Neural progenitor cell (in vitro differentiated cells): ENCODE measurements around the gene NOX1. TPM values are rescaled to one million over a fixed set of nuclear protein-coding genes. Genes with fewer than 3 reads are reported as not detected.

Source experiments
- DNase-seq: peaks from one replicate; pipeline ENCODE4 v3.0.0-alpha.2; 2016; ENCODE audit warnings: low spot score
- H2AFZ ChIP-seq: fragments of 200-600 bp; sonication (generic); replicated peaks from 2 replicates; pipeline ENCODE4 v1.6.1; 2016; ENCODE audit warnings: antibody characterized with exemption
- H3F3A ChIP-seq: fragments of 200-600 bp; sonication (generic); 2 replicates; pipeline ENCODE4 v1.6.1; 2016; ENCODE audit warnings: antibody characterized with exemption, low read depth
- H3K27ac ChIP-seq: fragments of 200-600 bp; sonication (generic); 2 replicates; pipeline ENCODE4 v1.5.1; 2016; ENCODE audit warnings: mild to moderate bottlenecking
- H3K27me3 ChIP-seq: fragments of 200-600 bp; sonication (generic); 2 replicates; pipeline ENCODE4 v1.6.1; 2016; ENCODE audit warnings: mild to moderate bottlenecking, moderate library complexity
- H3K36me3 ChIP-seq: fragments of 200-600 bp; sonication (generic); 2 replicates; pipeline ENCODE4 v1.5.1; 2016
- H3K4me1 ChIP-seq: fragments of 200-600 bp; sonication (generic); 2 replicates; pipeline ENCODE4 v1.6.1; 2016; ENCODE audit warnings: mixed run types
- H3K4me2 ChIP-seq: fragments of 200-600 bp; sonication (generic); 2 replicates; pipeline ENCODE4 v1.6.1; 2016
- H3K4me3 ChIP-seq: fragments of 200-600 bp; sonication (generic); 2 replicates; pipeline ENCODE4 v1.5.1; 2016
- H3K79me2 ChIP-seq: fragments of 200-600 bp; sonication (generic); 2 replicates; pipeline ENCODE4 v1.6.1; 2016; ENCODE audit warnings: low read depth
- H3K9ac ChIP-seq: fragments of 200-600 bp; sonication (generic); 2 replicates; pipeline ENCODE4 v1.6.1; 2016
- H3K9me3 ChIP-seq: fragments of 200-600 bp; sonication (generic); 2 replicates; pipeline ENCODE4 v1.5.1; 2016; ENCODE audit warnings: low read depth
- H4K20me1 ChIP-seq: fragments of 200-600 bp; sonication (generic); 2 replicates; pipeline ENCODE4 v1.6.1; 2016; ENCODE audit warnings: low read depth
- H3K27ac Mint-ChIP-seq: 3 replicates; pipeline ENCODE4 v1.8.0; 2021; ENCODE audit warnings: mixed read lengths
- H3K27me3 Mint-ChIP-seq: 2 replicates; pipeline ENCODE4 v1.8.0; 2022; ENCODE audit warnings: low read depth, mild to moderate bottlenecking, inconsistent platforms, moderate library complexity, mixed read lengths; ENCODE audit not compliant: insufficient read depth
- H3K36me3 Mint-ChIP-seq: 3 replicates; pipeline ENCODE4 v1.8.0; 2021; ENCODE audit warnings: mixed read lengths
- H3K4me1 Mint-ChIP-seq: 3 replicates; pipeline ENCODE4 v1.8.0; 2021; ENCODE audit warnings: mixed read lengths
- H3K4me3 Mint-ChIP-seq: 3 replicates; pipeline ENCODE4 v1.8.0; 2021; ENCODE audit warnings: mild to moderate bottlenecking, moderate library complexity, mixed read lengths
- H3K9me3 Mint-ChIP-seq: 3 replicates; pipeline ENCODE4 v1.8.0; 2020; ENCODE audit warnings: mixed read lengths
- EZH2 ChIP-seq: fragments of 200-600 bp; sonication (generic); IDR thresholded peaks from 2 replicates; pipeline ENCODE4 v1.6.1; 2017; ENCODE audit warnings: antibody characterized with exemption, mild to moderate bottlenecking, moderate library complexity
- EZH2phosphoT487 ChIP-seq: fragments of 200-600 bp; sonication (generic); IDR thresholded peaks from 2 replicates; pipeline ENCODE4 v1.6.1; 2017; ENCODE audit warnings: antibody characterized with exemption
- total RNA-seq: library from RNA; depleted of rRNA; stranded (reverse); fragments of >200 nt; gene quantifications from 2 replicates; pipeline ENCODE4 v1.2.3, GENCODE V29; 2015; ENCODE audit warnings: low replicate concordance
- TF ChIP-seq, protein P1 (sequence below): fragments of 200-600 bp; sonication (generic); IDR thresholded peaks from 2 replicates; pipeline ENCODE4 v1.5.1; 2017; ENCODE audit warnings: antibody characterized with exemption, mild to moderate bottlenecking

The NOX1 gene
- total RNA-seq, 1 donor from 2014 or later, result not detected

GRCh38 chrX:100864657-100865391, 9.3 kb downstream of the NOX1 start:
- Histone ChIP-seq H3K4me2 (no peak overlapping the region), H3K4me3 (no peak overlapping the region), H3K79me2 (no peaks in the 10 kb centered on the region), H4K20me1 (no peaks in the 10 kb centered on the region), H3K9ac (no peak overlapping the region), H3K27me3 (no peaks in the 10 kb centered on the region), H3F3A (no peaks in the 10 kb centered on the region), H2AFZ (no peak overlapping the region), H3K27ac (no peak overlapping the region), H3K4me1 (no peaks in the 10 kb centered on the region), H3K9me3 (no peaks in the 10 kb centered on the region), H3K36me3 (no peaks in the 10 kb centered on the region)
- DNase-seq, result no peak
- no peak overlapping the region for H3K4me3 Mint-ChIP-seq
- TF ChIP-seq EZH2phosphoT487 (no peak), EZH2 (no peak)
- TF ChIP-seq, protein P1, sequence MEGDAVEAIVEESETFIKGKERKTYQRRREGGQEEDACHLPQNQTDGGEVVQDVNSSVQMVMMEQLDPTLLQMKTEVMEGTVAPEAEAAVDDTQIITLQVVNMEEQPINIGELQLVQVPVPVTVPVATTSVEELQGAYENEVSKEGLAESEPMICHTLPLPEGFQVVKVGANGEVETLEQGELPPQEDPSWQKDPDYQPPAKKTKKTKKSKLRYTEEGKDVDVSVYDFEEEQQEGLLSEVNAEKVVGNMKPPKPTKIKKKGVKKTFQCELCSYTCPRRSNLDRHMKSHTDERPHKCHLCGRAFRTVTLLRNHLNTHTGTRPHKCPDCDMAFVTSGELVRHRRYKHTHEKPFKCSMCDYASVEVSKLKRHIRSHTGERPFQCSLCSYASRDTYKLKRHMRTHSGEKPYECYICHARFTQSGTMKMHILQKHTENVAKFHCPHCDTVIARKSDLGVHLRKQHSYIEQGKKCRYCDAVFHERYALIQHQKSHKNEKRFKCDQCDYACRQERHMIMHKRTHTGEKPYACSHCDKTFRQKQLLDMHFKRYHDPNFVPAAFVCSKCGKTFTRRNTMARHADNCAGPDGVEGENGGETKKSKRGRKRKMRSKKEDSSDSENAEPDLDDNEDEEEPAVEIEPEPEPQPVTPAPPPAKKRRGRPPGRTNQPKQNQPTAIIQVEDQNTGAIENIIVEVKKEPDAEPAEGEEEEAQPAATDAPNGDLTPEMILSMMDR, result no peak
- H3K27me3 Mint-ChIP-seq, result peaks cover 2% of the 10 kb centered on the region
- H3K4me1 Mint-ChIP-seq, result peaks cover 8% of the 10 kb centered on the region
- H3K36me3 Mint-ChIP-seq, result no peaks in the 10 kb centered on the region
- no peaks in the 10 kb centered on the region for H3K9me3 Mint-ChIP-seq
- H3K27ac Mint-ChIP-seq, result no peak overlapping the region

DNA sequence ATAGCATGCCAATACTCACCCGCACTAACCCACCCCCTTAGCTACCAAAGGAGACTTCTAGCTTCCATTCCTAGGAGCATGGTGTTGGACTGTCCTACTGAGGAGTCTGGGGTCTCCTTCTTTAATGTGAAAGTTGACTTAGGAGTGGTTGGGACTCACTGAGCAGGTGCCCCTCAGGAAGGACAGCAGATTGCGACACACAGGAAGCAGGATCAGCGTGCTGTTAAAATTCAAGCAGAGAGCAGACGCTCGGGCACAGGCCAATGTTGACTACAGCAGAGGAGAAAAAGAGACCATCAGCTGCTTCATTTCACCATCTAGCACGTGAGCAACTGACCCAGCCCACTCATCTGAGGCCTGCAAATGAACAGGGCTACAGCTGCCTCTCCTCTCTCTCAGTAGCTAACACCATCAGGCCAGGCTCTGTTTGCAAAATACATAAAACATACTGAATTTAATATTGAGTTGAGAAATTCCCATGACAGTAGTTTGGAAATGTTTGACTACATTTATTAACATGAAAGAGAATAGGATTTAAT, 10.8 kb downstream of the NOX1 start:
- Mint-ChIP-seq H3K4me3 (no peak overlapping the region), H3K36me3 (no peaks in the 10 kb centered on the region), H3K27me3 (peaks cover 2% of the 10 kb centered on the region), H3K9me3 (no peaks in the 10 kb centered on the region), H3K4me1 (peaks cover 8% of the 10 kb centered on the region), H3K27ac (no peak overlapping the region)
- Histone ChIP-seq H3K4me3 (no peak overlapping the region), H3K9me3 (no peaks in the 10 kb centered on the region), H3K27me3 (no peaks in the 10 kb centered on the region), H2AFZ (no peak overlapping the region), H3K4me2 (no peak overlapping the region), H3F3A (no peaks in the 10 kb centered on the region), H4K20me1 (no peaks in the 10 kb centered on the region), H3K9ac (no peak overlapping the region), H3K79me2 (no peaks in the 10 kb centered on the region), H3K4me1 (no peaks in the 10 kb centered on the region), H3K36me3 (no peaks in the 10 kb centered on the region), H3K27ac (no peak overlapping the region)
- TF ChIP-seq EZH2 (no peak), EZH2phosphoT487 (no peak)
- TF ChIP-seq, protein P1, result no peak
- DNase-seq, result no peak

DNA sequence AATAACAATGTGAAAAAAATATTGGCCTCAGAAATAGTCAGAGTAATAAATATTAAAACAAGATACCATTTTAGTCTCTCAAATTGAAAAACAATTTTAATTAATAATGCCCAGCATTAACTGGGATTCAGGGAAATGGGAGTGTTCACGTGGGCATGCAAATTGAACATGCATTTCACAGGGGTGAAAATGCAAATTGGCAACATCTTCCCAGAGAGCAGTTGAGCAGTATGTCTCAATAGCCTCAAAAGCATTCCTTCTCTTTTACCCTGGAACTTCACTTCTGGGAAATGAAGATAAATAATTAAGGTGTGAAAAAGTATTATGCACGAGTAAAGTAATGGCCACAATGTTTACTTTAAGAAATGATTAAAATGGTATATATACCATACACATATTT, 21.3 kb downstream of the NOX1 start:
- Histone ChIP-seq H3K4me3 (no peak overlapping the region), H3K9me3 (no peaks in the 10 kb centered on the region), H4K20me1 (no peaks in the 10 kb centered on the region), H3K4me2 (no peak overlapping the region), H3K4me1 (no peaks in the 10 kb centered on the region), H3F3A (no peaks in the 10 kb centered on the region), H2AFZ (no peak overlapping the region), H3K9ac (no peak overlapping the region), H3K79me2 (no peaks in the 10 kb centered on the region), H3K36me3 (no peaks in the 10 kb centered on the region), H3K27ac (no peak overlapping the region), H3K27me3 (no peaks in the 10 kb centered on the region)
- Mint-ChIP-seq H3K4me1 (no peaks in the 10 kb centered on the region), H3K4me3 (no peak overlapping the region), H3K36me3 (no peaks in the 10 kb centered on the region), H3K27ac (no peak overlapping the region), H3K27me3 (no peaks in the 10 kb centered on the region), H3K9me3 (peaks cover 7% of the 10 kb centered on the region)
- TF ChIP-seq, protein P1, result no peak
- no peak for TF ChIP-seq EZH2
- TF ChIP-seq EZH2phosphoT487, result no peak
- no peak for DNase-seq
